DMS79 treated with DMSO at 0.1 percent for 48 hours (cell line): Measurements from ENCODE around the gene CAMTA1.

ENCODE experiments used
- DNase-seq: peaks from one replicate; lab custom pipeline; 2025; lab: John Stamatoyannopoulos, UW

The CAMTA1 gene

GRCh38 chr1:6850537-6850936 lies 65.3 kb downstream of the CAMTA1 start:
- no peak for DNase-seq

GRCh38 chr1:6852136-6852890 lies 67.1 kb downstream of the CAMTA1 start:
- DNase-seq: no peak

- DNase-seq: no peak
These were observed 68.9 kb downstream of the CAMTA1 start for GRCh38 chr1:6854166-6854565.

- DNase-seq: no peak
These were observed 72.6 kb downstream of the CAMTA1 start for GRCh38 chr1:6857831-6858230.

- DNase-seq: no peak
These were observed 73.3 kb downstream of the CAMTA1 start for GRCh38 chr1:6858596-6858995.

- DNase-seq: no peak
These were observed 74.4 kb downstream of the CAMTA1 start for GRCh38 chr1:6859415-6860343.

- DNase-seq: no peak
These were observed 75.1 kb downstream of the CAMTA1 start for GRCh38 chr1:6860401-6860800.

GRCh38 chr1:6861075-6861724 lies 75.9 kb downstream of the CAMTA1 start:
- no peak for DNase-seq

- DNase-seq: no peak
These were observed 77.7 kb downstream of the CAMTA1 start for GRCh38 chr1:6862906-6863305.

GRCh38 chr1:6864166-6864565 lies 78.9 kb downstream of the CAMTA1 start:
- DNase-seq: no peak

GRCh38 chr1:6866825-6867224 lies 81.6 kb downstream of the CAMTA1 start:
- DNase-seq: no peak

GRCh38 chr1:6867321-6867720 lies 82.1 kb downstream of the CAMTA1 start:
- DNase-seq: no peak

- DNase-seq: no peak
These were observed 82.7 kb downstream of the CAMTA1 start for GRCh38 chr1:6867729-6868659.

- DNase-seq: no peak
These were observed 83.6 kb downstream of the CAMTA1 start for GRCh38 chr1:6868660-6869380.

- no peak for DNase-seq
These were observed 84.3 kb downstream of the CAMTA1 start for GRCh38 chr1:6869545-6869944.

GRCh38 chr1:6870086-6870485 lies 84.8 kb downstream of the CAMTA1 start:
- no peak for DNase-seq

GRCh38 chr1:6870571-6870970 lies 85.3 kb downstream of the CAMTA1 start:
- DNase-seq: no peak

- no peak for DNase-seq
These were observed 86.2 kb downstream of the CAMTA1 start for GRCh38 chr1:6871300-6871972.

GRCh38 chr1:6872573-6873261 lies 87.5 kb downstream of the CAMTA1 start:
- no peak for DNase-seq
